ENCODE results near the gene SCGB1A1.

DNA sequence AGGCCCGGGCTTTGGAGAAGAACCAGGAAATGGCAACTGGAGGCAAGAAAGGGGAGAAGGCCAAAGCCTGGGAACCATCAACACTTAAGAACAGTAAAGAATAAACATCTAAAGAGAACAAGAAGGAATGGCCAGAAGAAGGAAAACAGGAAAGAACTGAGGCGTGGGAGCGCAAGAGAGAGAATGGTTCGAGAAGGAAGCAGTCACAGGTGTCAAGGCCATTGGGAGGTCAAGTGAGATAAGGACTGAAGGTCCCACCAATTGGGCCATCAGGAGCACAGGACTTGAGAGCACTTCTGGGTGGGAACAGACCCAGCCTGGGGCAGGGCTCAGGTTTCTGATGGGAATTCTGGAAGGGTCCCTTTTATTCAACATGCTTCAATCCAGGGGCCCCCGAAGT lies 697 bp upstream of the SCGB1A1 start:
- TF ChIP-seq RXRA (IDR thresholded peaks at IDR 0.05) (no peak), FOXA1 (IDR thresholded peaks at IDR 0.05) (no peak), YY1 (IDR thresholded peaks at IDR 0.05) (no peak), RAD21 (IDR thresholded peaks at IDR 0.05) (no peak), SP1 (IDR thresholded peaks at IDR 0.05) (no peak), GABPA (IDR thresholded peaks at IDR 0.05 in 1 of 2, conservative IDR thresholded peaks at IDR 0.05 in 1 of 2) (no peak), JUND (IDR thresholded peaks at IDR 0.05) (no peak)
- TF ChIP-seq, protein P1, sequence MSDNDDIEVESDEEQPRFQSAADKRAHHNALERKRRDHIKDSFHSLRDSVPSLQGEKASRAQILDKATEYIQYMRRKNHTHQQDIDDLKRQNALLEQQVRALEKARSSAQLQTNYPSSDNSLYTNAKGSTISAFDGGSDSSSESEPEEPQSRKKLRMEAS (IDR thresholded peaks at IDR 0.05): no peak
- TF ChIP-seq, protein P2, sequence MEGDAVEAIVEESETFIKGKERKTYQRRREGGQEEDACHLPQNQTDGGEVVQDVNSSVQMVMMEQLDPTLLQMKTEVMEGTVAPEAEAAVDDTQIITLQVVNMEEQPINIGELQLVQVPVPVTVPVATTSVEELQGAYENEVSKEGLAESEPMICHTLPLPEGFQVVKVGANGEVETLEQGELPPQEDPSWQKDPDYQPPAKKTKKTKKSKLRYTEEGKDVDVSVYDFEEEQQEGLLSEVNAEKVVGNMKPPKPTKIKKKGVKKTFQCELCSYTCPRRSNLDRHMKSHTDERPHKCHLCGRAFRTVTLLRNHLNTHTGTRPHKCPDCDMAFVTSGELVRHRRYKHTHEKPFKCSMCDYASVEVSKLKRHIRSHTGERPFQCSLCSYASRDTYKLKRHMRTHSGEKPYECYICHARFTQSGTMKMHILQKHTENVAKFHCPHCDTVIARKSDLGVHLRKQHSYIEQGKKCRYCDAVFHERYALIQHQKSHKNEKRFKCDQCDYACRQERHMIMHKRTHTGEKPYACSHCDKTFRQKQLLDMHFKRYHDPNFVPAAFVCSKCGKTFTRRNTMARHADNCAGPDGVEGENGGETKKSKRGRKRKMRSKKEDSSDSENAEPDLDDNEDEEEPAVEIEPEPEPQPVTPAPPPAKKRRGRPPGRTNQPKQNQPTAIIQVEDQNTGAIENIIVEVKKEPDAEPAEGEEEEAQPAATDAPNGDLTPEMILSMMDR (IDR thresholded peaks at IDR 0.05; ENCODE audit: low read depth, low read length, missing input control): no peak
- TF ChIP-seq, protein P3, sequence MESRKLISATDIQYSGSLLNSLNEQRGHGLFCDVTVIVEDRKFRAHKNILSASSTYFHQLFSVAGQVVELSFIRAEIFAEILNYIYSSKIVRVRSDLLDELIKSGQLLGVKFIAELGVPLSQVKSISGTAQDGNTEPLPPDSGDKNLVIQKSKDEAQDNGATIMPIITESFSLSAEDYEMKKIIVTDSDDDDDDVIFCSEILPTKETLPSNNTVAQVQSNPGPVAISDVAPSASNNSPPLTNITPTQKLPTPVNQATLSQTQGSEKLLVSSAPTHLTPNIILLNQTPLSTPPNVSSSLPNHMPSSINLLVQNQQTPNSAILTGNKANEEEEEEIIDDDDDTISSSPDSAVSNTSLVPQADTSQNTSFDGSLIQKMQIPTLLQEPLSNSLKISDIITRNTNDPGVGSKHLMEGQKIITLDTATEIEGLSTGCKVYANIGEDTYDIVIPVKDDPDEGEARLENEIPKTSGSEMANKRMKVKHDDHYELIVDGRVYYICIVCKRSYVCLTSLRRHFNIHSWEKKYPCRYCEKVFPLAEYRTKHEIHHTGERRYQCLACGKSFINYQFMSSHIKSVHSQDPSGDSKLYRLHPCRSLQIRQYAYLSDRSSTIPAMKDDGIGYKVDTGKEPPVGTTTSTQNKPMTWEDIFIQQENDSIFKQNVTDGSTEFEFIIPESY (IDR thresholded peaks at IDR 0.05): no peak
- TF ChIP-seq, protein P4, sequence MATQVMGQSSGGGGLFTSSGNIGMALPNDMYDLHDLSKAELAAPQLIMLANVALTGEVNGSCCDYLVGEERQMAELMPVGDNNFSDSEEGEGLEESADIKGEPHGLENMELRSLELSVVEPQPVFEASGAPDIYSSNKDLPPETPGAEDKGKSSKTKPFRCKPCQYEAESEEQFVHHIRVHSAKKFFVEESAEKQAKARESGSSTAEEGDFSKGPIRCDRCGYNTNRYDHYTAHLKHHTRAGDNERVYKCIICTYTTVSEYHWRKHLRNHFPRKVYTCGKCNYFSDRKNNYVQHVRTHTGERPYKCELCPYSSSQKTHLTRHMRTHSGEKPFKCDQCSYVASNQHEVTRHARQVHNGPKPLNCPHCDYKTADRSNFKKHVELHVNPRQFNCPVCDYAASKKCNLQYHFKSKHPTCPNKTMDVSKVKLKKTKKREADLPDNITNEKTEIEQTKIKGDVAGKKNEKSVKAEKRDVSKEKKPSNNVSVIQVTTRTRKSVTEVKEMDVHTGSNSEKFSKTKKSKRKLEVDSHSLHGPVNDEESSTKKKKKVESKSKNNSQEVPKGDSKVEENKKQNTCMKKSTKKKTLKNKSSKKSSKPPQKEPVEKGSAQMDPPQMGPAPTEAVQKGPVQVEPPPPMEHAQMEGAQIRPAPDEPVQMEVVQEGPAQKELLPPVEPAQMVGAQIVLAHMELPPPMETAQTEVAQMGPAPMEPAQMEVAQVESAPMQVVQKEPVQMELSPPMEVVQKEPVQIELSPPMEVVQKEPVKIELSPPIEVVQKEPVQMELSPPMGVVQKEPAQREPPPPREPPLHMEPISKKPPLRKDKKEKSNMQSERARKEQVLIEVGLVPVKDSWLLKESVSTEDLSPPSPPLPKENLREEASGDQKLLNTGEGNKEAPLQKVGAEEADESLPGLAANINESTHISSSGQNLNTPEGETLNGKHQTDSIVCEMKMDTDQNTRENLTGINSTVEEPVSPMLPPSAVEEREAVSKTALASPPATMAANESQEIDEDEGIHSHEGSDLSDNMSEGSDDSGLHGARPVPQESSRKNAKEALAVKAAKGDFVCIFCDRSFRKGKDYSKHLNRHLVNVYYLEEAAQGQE (IDR thresholded peaks at IDR 0.05): no peak

Measured in liver (tissue), 3 donors.